Activated CD8-positive, alpha-beta T cell treated with anti-CD3 and anti-CD28 coated beads for 36 hours (primary cell): ENCODE measurements around the gene ACBD6. TPM values are rescaled to one million over a fixed set of nuclear protein-coding genes. Genes with fewer than 3 reads are reported as not detected.

Experiments
- ATAC-seq: fragments of 200-7000 bp; cut with Tn5 transposase; one replicate; pipeline ENCODE4 v1.10.0; 2021; ENCODE audit warnings: mild to moderate bottlenecking, moderate library complexity
- CTCF ChIA-PET: fragments of 350-600 bp; sonication (Branson Sonifier 250); formaldehyde crosslinking; loops from one replicate; lab custom pipeline; 2021; ENCODE audit warnings: antibody characterized with exemption; lab: Charles Lee
- POLR2A ChIA-PET: fragments of 350-600 bp; sonication (Branson Sonifier 250); formaldehyde crosslinking; loops from one replicate; lab custom pipeline; 2021; ENCODE audit warnings: antibody characterized with exemption; lab: Charles Lee
- DNase-seq: peaks from one replicate; pipeline ENCODE4 v3.0.0-alpha.2; 2020
- H3K27ac Mint-ChIP-seq: one replicate; pipeline ENCODE4 v1.8.0; 2021; ENCODE audit warnings: mild to moderate bottlenecking, mixed read lengths
- H3K27me3 Mint-ChIP-seq: one replicate; pipeline ENCODE4 v1.8.0; 2021; ENCODE audit warnings: mixed read lengths
- H3K36me3 Mint-ChIP-seq: one replicate; pipeline ENCODE4 v1.8.0; 2021; ENCODE audit warnings: low read depth, mixed read lengths
- H3K4me1 Mint-ChIP-seq: one replicate; pipeline ENCODE4 v1.8.0; 2021; ENCODE audit warnings: low read depth, mixed read lengths
- H3K4me3 Mint-ChIP-seq: one replicate; pipeline ENCODE4 v1.8.0; 2021; ENCODE audit warnings: mild to moderate bottlenecking, moderate library complexity, mixed read lengths
- H3K9me3 Mint-ChIP-seq: one replicate; pipeline ENCODE4 v1.8.0; 2021; ENCODE audit warnings: mixed read lengths
- CTCF ChIP-seq: fragments of 200-600 bp; IDR thresholded peaks from one replicate; pipeline ENCODE4 v1.8.0; 2022; ENCODE audit warnings: antibody characterized with exemption, mild to moderate bottlenecking
- intact Hi-C: fragments of 100-400 bp; cut with micrococcal nuclease; formaldehyde crosslinking; loops from one replicate; pipeline ENCODE4 v1.10.0; 2022
- total RNA-seq, 2 experiments: library from RNA; stranded (reverse); gene quantifications; one replicate each; pipeline ENCODE4 v1.2.3, GENCODE V29; 2021

The ACBD6 gene
- total RNA-seq, 2 experiments from 2014 or later, result 41.3 to 45.0 TPM

DNA sequence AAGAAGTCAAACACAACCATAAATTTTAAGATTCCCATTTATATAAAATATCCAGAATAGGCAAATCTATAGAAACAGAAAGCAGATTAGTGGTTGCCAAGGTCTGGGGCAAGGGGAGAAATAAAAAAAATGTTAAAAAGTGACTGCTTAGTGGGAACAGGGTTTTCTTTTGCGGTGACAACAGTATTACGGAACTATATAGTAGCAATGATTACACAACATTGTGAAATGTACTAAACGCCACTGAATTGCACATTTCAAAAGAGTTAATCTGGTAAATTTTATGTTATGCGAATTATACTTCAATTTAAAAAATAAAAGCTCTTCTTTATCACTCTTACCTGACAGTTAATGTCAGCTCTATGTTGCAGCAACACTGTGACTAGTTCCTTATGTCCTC lies 105.2 kb downstream of the ACBD6 start:
- intact Hi-C loops, result no loop called here
- CTCF ChIA-PET, result interaction anchor here (1.8 kb wide), 1 partner anchor 144 kb away, joined by 4 read pairs; no protein-coding TSS in a partner anchor
- no peaks in the 10 kb centered on the region for H3K4me1 Mint-ChIP-seq

GRCh38 chr1:180392427-180393145 lies 109.8 kb downstream of the ACBD6 start:
- H3K27ac Mint-ChIP-seq, result no peak overlapping the region

More for the DNA sequence above, 105.2 kb downstream of the ACBD6 start:
- H3K9me3 Mint-ChIP-seq, result peaks cover 17% of the 10 kb centered on the region
- H3K27me3 Mint-ChIP-seq, result no peaks in the 10 kb centered on the region
- H3K27ac Mint-ChIP-seq, result no peak overlapping the region
- no peak for DNase-seq
- no peak for TF ChIP-seq CTCF
- ATAC-seq, result no peak
- POLR2A ChIA-PET, result interaction anchor here (0.6 kb wide), 1 partner anchor 18 kb away, joined by 3 read pairs; no protein-coding TSS in a partner anchor
- no peak overlapping the region for H3K4me3 Mint-ChIP-seq
- H3K36me3 Mint-ChIP-seq, result peaks cover 54% of the 10 kb centered on the region

DNA sequence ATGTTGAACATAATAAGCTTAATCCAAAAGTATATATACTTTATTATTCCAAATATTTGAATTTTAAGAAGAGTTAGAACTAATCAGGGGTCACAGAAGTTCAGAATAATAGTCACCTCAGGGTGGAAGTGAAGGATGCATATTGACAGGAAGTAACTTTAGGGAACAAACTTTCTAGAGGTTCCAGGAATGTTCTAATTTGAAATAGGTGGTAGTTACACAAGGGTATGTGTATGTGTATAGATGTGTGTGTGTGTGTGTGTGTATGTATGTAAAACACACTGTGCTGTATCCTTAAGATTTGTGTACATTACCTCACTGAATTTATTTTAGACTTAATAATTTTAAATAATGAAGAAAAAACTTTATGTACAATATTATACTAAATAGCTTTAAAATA lies 110.4 kb downstream of the ACBD6 start:
- DNase-seq, result no peak
- Mint-ChIP-seq H3K36me3 (peaks cover 66% of the 10 kb centered on the region), H3K9me3 (peaks cover 29% of the 10 kb centered on the region), H3K27me3 (no peaks in the 10 kb centered on the region), H3K4me3 (no peak overlapping the region), H3K27ac (no peak overlapping the region), H3K4me1 (peaks cover 6% of the 10 kb centered on the region)
- ChIA-PET POLR2A (no interaction called here), CTCF (no interaction called here)
- no peak for TF ChIP-seq CTCF
- ATAC-seq, result no peak
- intact Hi-C loops, result no loop called here

More at GRCh38 chr1:180392427-180393145, 109.8 kb downstream of the ACBD6 start:
- intact Hi-C loops, result no loop called here
- Mint-ChIP-seq H3K4me1 (peaks cover 3% of the 10 kb centered on the region), H3K9me3 (peaks cover 28% of the 10 kb centered on the region), H3K4me3 (no peak overlapping the region), H3K36me3 (peaks cover 66% of the 10 kb centered on the region), H3K27me3 (no peaks in the 10 kb centered on the region)
- DNase-seq, result no peak
- ChIA-PET POLR2A (no interaction called here), CTCF (no interaction called here)
- ATAC-seq, result no peak
- TF ChIP-seq CTCF, result no peak

- H3K9me3 Mint-ChIP-seq, result peaks cover 43% of the 10 kb centered on the region
- H3K36me3 Mint-ChIP-seq, result peaks cover 61% of the 10 kb centered on the region
- no peak for ATAC-seq
- H3K27me3 Mint-ChIP-seq, result no peaks in the 10 kb centered on the region
- no peak for TF ChIP-seq CTCF
- H3K4me1 Mint-ChIP-seq, result peaks cover 11% of the 10 kb centered on the region
- H3K27ac Mint-ChIP-seq, result peak overlapping the region; percentile 39
- ChIA-PET CTCF (interaction anchor here (1.2 kb wide), 1 partner anchor 95 kb away, joined by 3 read pairs; no protein-coding TSS in a partner anchor), POLR2A (no interaction called here)
- H3K4me3 Mint-ChIP-seq, result no peak overlapping the region
- intact Hi-C loops, result no loop called here
- DNase-seq, result no peak
These were observed 115.0 kb downstream of the ACBD6 start for GRCh38 chr1:180387413-180387812.

DNA sequence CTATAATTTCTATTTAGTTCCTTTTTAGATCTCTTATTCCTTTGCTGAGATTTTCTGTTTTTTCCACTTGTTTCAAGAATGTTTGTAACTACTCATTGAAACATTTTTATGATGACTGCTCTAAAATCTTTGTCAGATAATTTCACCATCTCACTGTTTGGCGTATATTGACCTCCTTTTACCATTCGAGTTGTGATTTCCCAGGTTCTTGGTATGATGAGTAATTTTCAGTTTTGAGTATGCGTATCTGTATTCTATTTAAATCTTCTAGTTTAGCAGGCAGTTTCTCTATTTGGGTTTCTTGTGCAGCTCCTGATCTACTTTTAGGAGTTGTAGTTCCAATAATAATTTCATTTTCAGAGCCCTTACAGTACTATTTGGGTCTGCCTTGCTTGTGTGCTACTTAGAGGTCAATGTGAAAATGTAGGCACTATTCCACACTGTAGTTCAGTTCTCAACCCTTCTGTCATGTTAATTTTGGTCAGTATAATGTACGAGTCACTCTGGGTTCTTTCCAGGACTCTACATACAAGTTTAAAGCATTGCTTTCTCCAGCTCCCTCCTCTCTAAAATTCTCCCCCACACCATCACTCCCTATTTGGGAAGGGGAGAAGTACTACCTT lies 115.5 kb downstream of the ACBD6 start:
- DNase-seq (no peak), ATAC-seq (no peak)
- ChIA-PET POLR2A (no interaction called here), CTCF (interaction anchor here (1.2 kb wide), 1 partner anchor 96 kb away, joined by 3 read pairs; no protein-coding TSS in a partner anchor)
- TF ChIP-seq CTCF, result no peak
- peak overlapping the region; percentile 39 for H3K27ac Mint-ChIP-seq
- H3K9me3 Mint-ChIP-seq, result peaks cover 47% of the 10 kb centered on the region
- peaks cover 64% of the 10 kb centered on the region for H3K36me3 Mint-ChIP-seq
- H3K27me3 Mint-ChIP-seq, result no peaks in the 10 kb centered on the region
- H3K4me1 Mint-ChIP-seq, result peaks cover 12% of the 10 kb centered on the region
- intact Hi-C loops, result no loop called here
- no peak overlapping the region for H3K4me3 Mint-ChIP-seq
